WTC11 (cell line): ENCODE measurements around the gene CASKIN1. TPM values are rescaled to one million over a fixed set of nuclear protein-coding genes. Genes with fewer than 3 reads are reported as not detected.

Source experiments
- ATAC-seq: fragments of 200-7000 bp; cut with Tn5 transposase; 2 replicates; pipeline ENCODE4 v1.10.0; 2021; ENCODE audit warnings: mild to moderate bottlenecking, moderate library complexity
- CTCF ChIA-PET: fragments of 300-600 bp; sonication (Branson Sonifier 250); formaldehyde crosslinking; loops from one replicate; lab custom pipeline; 2021; ENCODE audit warnings: antibody characterized with exemption; lab: Charles Lee
- POLR2A ChIA-PET: fragments of 350-600 bp; sonication (Branson Sonifier 250); formaldehyde crosslinking; loops from one replicate; lab custom pipeline; 2021; ENCODE audit warnings: antibody characterized with exemption; lab: Charles Lee
- DNase-seq: peaks from one replicate; pipeline ENCODE4 v3.0.0; 2021; ENCODE audit warnings: low spot score
- H3K27ac Mint-ChIP-seq: 2 replicates; pipeline ENCODE4 v1.8.0; 2021; ENCODE audit warnings: mixed read lengths
- H3K27me3 Mint-ChIP-seq: 2 replicates; pipeline ENCODE4 v1.8.0; 2021; ENCODE audit warnings: low read depth, mild to moderate bottlenecking, moderate library complexity, mixed read lengths
- H3K36me3 Mint-ChIP-seq: 2 replicates; pipeline ENCODE4 v1.8.0; 2021; ENCODE audit warnings: mixed read lengths
- H3K4me1 Mint-ChIP-seq: 2 replicates; pipeline ENCODE4 v1.8.0; 2022; ENCODE audit warnings: mixed read lengths
- H3K4me3 Mint-ChIP-seq: 2 replicates; pipeline ENCODE4 v1.8.0; 2021; ENCODE audit warnings: mild to moderate bottlenecking, moderate library complexity, mixed read lengths
- H3K9me3 Mint-ChIP-seq: 2 replicates; pipeline ENCODE4 v1.8.0; 2021; ENCODE audit warnings: mixed read lengths
- ATF1 ChIP-seq: sonication (generic); formaldehyde crosslinking; IDR thresholded peaks from 2 replicates; pipeline ENCODE4 v1.8.1; 2023; ENCODE audit warnings: mild to moderate bottlenecking, moderate library complexity, missing genetic modification reagents
- CBFB ChIP-seq: sonication (generic); formaldehyde crosslinking; IDR thresholded peaks from 2 replicates; pipeline ENCODE4 v1.8.1; 2022; ENCODE audit warnings: mild to moderate bottlenecking, low read depth, missing genetic modification reagents
- E2F1 ChIP-seq: sonication (generic); formaldehyde crosslinking; IDR thresholded peaks from 2 replicates; pipeline ENCODE4 v1.8.0; 2022; ENCODE audit warnings: mild to moderate bottlenecking, missing genetic modification reagents
- EMX1 ChIP-seq: fragments of 250-450 bp; sonication (Bioruptor Pico); IDR thresholded peaks from 2 replicates; pipeline ENCODE4 v1.8.0; 2021; ENCODE audit warnings: mild to moderate bottlenecking
- ERG ChIP-seq: fragments of 250-450 bp; sonication (Bioruptor Pico); IDR thresholded peaks from 2 replicates; pipeline ENCODE4 v1.8.0; 2021; ENCODE audit warnings: mild to moderate bottlenecking
- FOXJ3 ChIP-seq: sonication (generic); formaldehyde crosslinking; IDR thresholded peaks from 2 replicates; pipeline ENCODE4 v1.9.0; 2021; ENCODE audit warnings: missing genetic modification reagents, mild to moderate bottlenecking, borderline replicate concordance
- FOXK1 ChIP-seq: sonication (generic); formaldehyde crosslinking; IDR thresholded peaks from 2 replicates; pipeline ENCODE4 v1.8.0; 2022; ENCODE audit warnings: mild to moderate bottlenecking, moderate library complexity, missing genetic modification reagents
- FOXP1 ChIP-seq: sonication (generic); formaldehyde crosslinking; IDR thresholded peaks from 2 replicates; pipeline ENCODE4 v1.8.0; 2022; ENCODE audit warnings: missing genetic modification reagents, mild to moderate bottlenecking, moderate library complexity, borderline replicate concordance
- FOXP4 ChIP-seq: sonication (generic); formaldehyde crosslinking; IDR thresholded peaks from 2 replicates; pipeline ENCODE4 v1.8.0; 2022; ENCODE audit warnings: mild to moderate bottlenecking, missing genetic modification reagents
- GRHL2 ChIP-seq: fragments of 250-450 bp; sonication (Bioruptor Pico); IDR thresholded peaks from 2 replicates; pipeline ENCODE4 v1.8.0; 2022; ENCODE audit warnings: mild to moderate bottlenecking, moderate library complexity; ENCODE audit not compliant: insufficient replicate concordance, severe bottlenecking
- HMGA2 ChIP-seq: fragments of 250-450 bp; sonication (Bioruptor Pico); IDR thresholded peaks from 2 replicates; pipeline ENCODE4 v1.4.0; 2021; ENCODE audit warnings: mild to moderate bottlenecking, moderate library complexity
- IRF2 ChIP-seq: sonication (generic); formaldehyde crosslinking; IDR thresholded peaks from 2 replicates; pipeline ENCODE4 v1.8.0; 2022; ENCODE audit warnings: low read depth, missing genetic modification reagents, borderline replicate concordance
- JUN ChIP-seq: sonication (generic); formaldehyde crosslinking; IDR thresholded peaks from 2 replicates; pipeline ENCODE4 v1.8.0; 2023; ENCODE audit warnings: mild to moderate bottlenecking, missing genetic modification reagents
- MYBL2 ChIP-seq: sonication (generic); formaldehyde crosslinking; IDR thresholded peaks from 2 replicates; pipeline ENCODE4 v1.8.1; 2023; ENCODE audit warnings: mild to moderate bottlenecking, moderate library complexity, missing genetic modification reagents
- NFATC4 ChIP-seq: fragments of 250-450 bp; sonication (Bioruptor Pico); IDR thresholded peaks from 2 replicates; pipeline ENCODE4 v1.9.0; 2021; ENCODE audit warnings: mild to moderate bottlenecking
- PRRX2 ChIP-seq: fragments of 250-450 bp; sonication (Bioruptor Pico); IDR thresholded peaks from 2 replicates; pipeline ENCODE4 v1.8.0; 2021; ENCODE audit warnings: mild to moderate bottlenecking
- SMAD3 ChIP-seq: sonication (generic); formaldehyde crosslinking; IDR thresholded peaks from 2 replicates; pipeline ENCODE4 v1.8.0; 2022; ENCODE audit warnings: missing genetic modification reagents, mild to moderate bottlenecking, borderline replicate concordance
- SMAD4 ChIP-seq: sonication (generic); formaldehyde crosslinking; IDR thresholded peaks from 2 replicates; pipeline ENCODE4 v1.8.0; 2022; ENCODE audit warnings: mild to moderate bottlenecking, missing genetic modification reagents
- TEAD4 ChIP-seq: sonication (generic); formaldehyde crosslinking; IDR thresholded peaks from 2 replicates; pipeline ENCODE4 v1.8.0; 2022; ENCODE audit warnings: mild to moderate bottlenecking, missing genetic modification reagents
- ZBTB43 ChIP-seq: sonication (generic); formaldehyde crosslinking; IDR thresholded peaks from 2 replicates; pipeline ENCODE4 v1.8.1; 2023; ENCODE audit warnings: mild to moderate bottlenecking, missing genetic modification reagents
- ZNF138 ChIP-seq: sonication (generic); formaldehyde crosslinking; conservative IDR thresholded peaks from 2 replicates; pipeline ENCODE4 v1.8.1; 2022; ENCODE audit warnings: mild to moderate bottlenecking, moderate library complexity, missing genetic modification reagents
- total RNA-seq: library from RNA; stranded (reverse); gene quantifications from 3 replicates; pipeline ENCODE4 v1.2.3, GENCODE V29; 2021
- TF ChIP-seq, protein P1 (sequence below): fragments of 250-450 bp; sonication (Bioruptor Pico); conservative IDR thresholded peaks from 2 replicates; pipeline ENCODE4 v1.9.0; 2021; ENCODE audit warnings: mild to moderate bottlenecking
- TF ChIP-seq, protein P2 (sequence below): sonication (generic); formaldehyde crosslinking; IDR thresholded peaks from 2 replicates; pipeline ENCODE4 v1.8.1; 2023; ENCODE audit warnings: mild to moderate bottlenecking, missing genetic modification reagents, moderate library complexity
- TF ChIP-seq, protein P3 (sequence below): sonication (generic); formaldehyde crosslinking; conservative IDR thresholded peaks from 2 replicates; pipeline ENCODE4 v1.8.1; 2022; ENCODE audit warnings: mild to moderate bottlenecking, missing genetic modification reagents

CASKIN1 gene
- total RNA-seq, 1 experiment from 2014 or later, result 9.4 TPM

GRCh38 chr16:2223221-2223941, 27.0 kb upstream of the CASKIN1 start, which contains the start of gene E4F1 (continued):
- TF ChIP-seq, protein P1, sequence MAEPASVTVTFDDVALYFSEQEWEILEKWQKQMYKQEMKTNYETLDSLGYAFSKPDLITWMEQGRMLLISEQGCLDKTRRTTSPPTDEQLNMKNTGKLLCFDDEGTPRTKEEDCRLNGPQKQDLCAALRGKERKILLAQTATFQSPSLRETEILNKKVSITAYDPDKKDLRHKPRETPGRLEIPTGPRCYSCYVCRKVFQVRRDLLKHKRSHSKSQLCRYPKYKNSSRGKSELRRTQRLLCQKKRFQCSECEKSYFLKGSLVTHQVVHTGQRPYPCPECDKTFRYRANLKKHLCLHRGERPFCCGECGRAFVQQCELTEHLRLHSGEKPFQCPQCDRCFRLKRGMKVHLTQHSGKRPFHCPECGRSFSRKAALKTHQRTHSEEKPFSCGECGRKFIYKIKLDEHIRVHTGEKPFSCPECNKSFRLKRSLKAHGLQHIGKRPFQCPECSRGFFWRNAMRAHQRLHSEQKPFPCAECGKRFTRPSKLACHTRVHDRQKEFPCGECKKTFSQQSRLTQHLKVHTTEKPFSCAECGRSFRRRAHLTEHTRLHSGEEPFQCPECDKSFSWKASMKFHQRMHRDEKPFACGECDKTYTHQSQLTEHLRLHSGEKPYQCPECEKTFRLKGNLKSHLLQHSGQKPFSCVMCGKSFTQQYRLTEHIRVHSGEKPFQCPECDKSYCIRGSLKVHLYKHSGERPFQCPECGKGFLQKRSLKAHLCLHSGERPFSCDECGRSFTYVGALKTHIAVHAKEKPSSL, result no peak
- no peak for TF ChIP-seq MYBL2 (CRISPR knock-in tag)
- TF ChIP-seq SMAD3, result no peak; the same call in 1 of the 2 replicates
- TF ChIP-seq FOXJ3, result no peak
- no peak for TF ChIP-seq HMGA2 (CRISPR knock-in tag)
- no peak for TF ChIP-seq NFATC4 (CRISPR knock-in tag)
- no peak; the same call in 1 of the 2 replicates for TF ChIP-seq FOXP1
- peak; percentile 89 for TF ChIP-seq FOXP4 (CRISPR knock-in tag)
- no peak for TF ChIP-seq E2F1 (CRISPR knock-in tag)
- no peak for TF ChIP-seq ZBTB43
- no peak for TF ChIP-seq PRRX2 (CRISPR knock-in tag)
- TF ChIP-seq ERG (CRISPR knock-in tag), result no peak
- no peak; the same call in 1 of the 2 replicates for TF ChIP-seq ATF1
- TF ChIP-seq GRHL2 (CRISPR knock-in tag), result no peak
- peak; percentile 42; the same call in 1 of the 2 replicates for TF ChIP-seq JUN (CRISPR knock-in tag)
- no peak for TF ChIP-seq CBFB (CRISPR knock-in tag)
- peak; percentile 94 for TF ChIP-seq FOXK1 (CRISPR knock-in tag)
- TF ChIP-seq ZNF138 (CRISPR knock-in tag), result no peak
- no peak for TF ChIP-seq EMX1 (CRISPR knock-in tag)
- TF ChIP-seq TEAD4 (CRISPR knock-in tag), result no peak

- Mint-ChIP-seq H3K4me3 (peak overlapping the region; percentile 83), H3K9me3 (no peaks in the 10 kb centered on the region), H3K27me3 (no peaks in the 10 kb centered on the region), H3K27ac (no peak overlapping the region), H3K4me1 (peaks cover 19% of the 10 kb centered on the region), H3K36me3 (peaks cover 11% of the 10 kb centered on the region)
- POLR2A ChIA-PET, result interaction anchor here (1.4 kb wide), 1 partner anchor 35 kb away, joined by 3 read pairs; the partner anchor contains the start of gene ECI1
- CTCF ChIA-PET, result interaction anchor here (2.8 kb wide), 1 partner anchor 21 kb away, joined by 30 read pairs; the partner anchor contains the start of gene CASKIN1
- DNase-seq, result no peak
- no peak for ATAC-seq
- TF ChIP-seq SMAD4 (CRISPR knock-in tag) (no peak), NFATC4 (CRISPR knock-in tag) (no peak), FOXK1 (CRISPR knock-in tag) (no peak), IRF2 (CRISPR knock-in tag) (no peak)
- TF ChIP-seq, protein P2, sequence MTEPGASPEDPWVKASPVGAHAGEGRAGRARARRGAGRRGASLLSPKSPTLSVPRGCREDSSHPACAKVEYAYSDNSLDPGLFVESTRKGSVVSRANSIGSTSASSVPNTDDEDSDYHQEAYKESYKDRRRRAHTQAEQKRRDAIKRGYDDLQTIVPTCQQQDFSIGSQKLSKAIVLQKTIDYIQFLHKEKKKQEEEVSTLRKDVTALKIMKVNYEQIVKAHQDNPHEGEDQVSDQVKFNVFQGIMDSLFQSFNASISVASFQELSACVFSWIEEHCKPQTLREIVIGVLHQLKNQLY (CRISPR knock-in tag), result no peak
- TF ChIP-seq, protein P3, sequence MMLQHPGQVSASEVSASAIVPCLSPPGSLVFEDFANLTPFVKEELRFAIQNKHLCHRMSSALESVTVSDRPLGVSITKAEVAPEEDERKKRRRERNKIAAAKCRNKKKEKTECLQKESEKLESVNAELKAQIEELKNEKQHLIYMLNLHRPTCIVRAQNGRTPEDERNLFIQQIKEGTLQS (CRISPR knock-in tag), result no peak
These were observed 19.9 kb upstream of the CASKIN1 start for GRCh38 chr16:2216330-2216729.
